T-helper 2 cell (primary cell): ENCODE data around the gene FAM53A.
"Not testable (repeated sequence)": the region's sequence is repeated elsewhere in the genome, so short reads cannot be mapped to it uniquely, and the experiment has no call there.

Source experiments
- DNase-seq, 5 experiments: peaks; one replicate each; pipeline versions ENCODE4 v3.0.0 to v3.0.0-alpha.2; 2012 to 2022

FAM53A gene

DNA sequence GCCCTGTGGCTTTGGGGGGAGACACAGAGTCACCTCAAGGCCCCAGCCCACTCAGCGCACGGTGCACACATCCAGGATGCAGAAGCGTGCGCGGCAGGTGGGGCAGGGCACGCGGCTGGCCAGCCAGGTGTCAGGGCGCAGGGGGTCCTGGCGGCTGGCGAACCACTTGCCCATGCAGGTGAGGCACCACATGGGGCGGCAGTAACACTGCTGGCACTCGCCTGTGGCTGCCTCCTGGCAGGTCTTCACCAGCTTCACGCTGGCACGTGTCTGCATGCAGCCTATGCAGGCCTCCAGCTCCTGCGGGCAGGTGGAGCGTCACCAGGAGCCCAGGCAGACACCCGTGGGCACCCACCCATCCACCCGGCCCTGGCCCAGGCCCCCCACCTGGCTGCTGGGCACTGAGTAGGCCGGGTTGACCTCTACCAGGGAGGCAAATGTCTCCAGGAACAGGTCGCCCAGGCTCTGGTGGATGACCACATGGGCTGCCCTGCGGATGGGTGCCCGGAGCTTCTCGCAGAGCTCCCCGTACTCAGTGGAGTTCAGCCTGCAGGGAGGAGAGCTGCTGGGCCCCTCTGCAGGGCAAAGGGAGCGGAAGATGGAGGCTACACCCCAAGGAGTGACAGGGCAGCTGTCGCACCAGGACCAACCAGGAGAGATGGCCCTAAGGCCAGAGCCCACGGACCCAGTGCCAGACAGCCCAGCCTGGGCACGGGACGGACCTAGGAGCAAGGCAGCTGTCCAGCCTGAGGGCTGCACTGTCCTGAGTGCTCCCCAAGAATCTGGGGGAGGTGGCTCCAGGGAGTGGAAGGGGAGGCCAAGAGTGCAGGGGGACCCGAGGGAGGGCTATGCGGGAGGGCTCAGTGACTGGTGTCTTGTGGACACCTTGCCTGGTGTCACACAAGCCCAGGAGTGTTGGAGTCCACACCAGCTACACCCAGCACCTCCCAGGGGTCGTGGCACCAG is 33.3 kb upstream of the FAM53A start:
- DNase-seq = no peak

DNA sequence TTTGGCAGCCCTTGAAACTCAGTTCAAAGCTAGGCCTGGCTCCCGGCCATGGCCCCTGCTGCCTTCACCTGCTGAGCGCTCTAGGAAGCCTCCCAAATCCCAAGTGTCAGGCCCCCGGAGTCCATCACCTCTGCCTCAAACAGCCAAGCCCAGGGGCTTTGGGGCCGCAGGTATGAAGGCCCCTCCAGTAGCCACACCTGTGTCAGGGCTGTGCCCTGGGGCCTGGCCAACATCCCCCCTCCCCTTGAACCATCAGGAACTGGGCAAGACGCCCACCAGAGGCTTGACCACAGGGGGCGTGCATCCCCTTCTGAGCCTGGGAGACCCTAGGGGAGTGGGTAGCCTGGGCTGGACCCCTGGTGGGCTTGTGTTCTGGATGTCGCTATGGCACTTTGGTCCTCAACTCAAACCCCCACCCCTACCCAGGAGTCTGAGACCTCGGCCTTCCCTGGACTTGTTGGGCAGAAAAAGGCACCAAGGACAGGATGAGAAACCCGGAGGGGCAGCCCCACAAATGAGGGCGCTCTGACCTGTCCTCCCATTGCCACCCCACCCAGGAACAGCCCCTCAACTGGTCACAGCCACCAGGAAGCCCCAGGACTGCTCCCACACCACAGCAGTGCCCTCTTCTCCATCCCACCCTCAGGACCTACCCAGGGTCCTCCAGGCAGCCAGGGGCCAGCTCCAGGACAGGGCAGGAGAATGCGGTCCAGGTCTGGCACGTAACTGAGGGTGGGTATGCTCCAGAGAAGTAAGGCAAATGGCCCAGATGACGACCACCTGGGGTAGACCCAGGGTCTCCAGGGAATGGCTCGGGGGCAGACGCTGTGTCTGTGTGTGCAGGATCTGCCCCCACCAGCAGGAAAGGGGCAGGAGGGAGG is 32.2 kb upstream of the FAM53A start:
- DNase-seq = no peak

DNA sequence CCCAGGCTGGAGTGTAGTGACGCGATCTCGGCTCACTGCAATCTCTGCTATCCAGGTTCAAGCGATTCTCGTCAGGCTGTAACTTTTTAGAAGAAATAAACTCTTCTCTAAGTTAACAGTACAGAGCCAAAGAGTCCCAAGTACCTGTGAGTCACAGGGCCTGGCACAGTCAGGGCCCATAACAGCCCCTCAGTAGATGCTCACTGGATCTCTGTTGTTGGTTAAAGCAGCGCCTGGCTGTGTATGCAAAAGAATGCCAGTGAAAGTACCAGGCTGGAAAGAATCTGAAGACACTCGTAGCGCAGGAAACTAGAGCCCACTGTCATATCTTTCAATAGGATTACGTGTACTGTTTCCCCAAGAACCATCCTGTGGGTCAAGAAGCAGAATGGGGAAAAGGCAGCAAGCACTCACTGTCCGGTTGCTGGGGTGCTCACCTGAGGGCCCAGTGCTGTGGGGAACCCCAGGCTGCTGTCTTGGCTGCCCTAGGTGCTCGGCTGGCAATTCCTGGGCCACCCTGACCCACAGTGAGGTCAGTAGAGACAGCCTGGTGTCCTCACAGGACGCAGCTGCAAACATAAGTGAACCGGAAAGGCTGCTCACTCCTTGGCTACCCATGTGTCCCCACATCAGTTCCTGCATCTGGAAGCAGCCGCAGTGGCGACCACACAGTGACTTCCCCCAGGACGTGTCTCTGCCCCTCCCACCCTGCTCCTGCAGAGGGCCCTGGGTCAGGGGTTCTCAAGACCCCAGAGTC is 31.1 kb upstream of the FAM53A start:
- DNase-seq = no peak

DNA sequence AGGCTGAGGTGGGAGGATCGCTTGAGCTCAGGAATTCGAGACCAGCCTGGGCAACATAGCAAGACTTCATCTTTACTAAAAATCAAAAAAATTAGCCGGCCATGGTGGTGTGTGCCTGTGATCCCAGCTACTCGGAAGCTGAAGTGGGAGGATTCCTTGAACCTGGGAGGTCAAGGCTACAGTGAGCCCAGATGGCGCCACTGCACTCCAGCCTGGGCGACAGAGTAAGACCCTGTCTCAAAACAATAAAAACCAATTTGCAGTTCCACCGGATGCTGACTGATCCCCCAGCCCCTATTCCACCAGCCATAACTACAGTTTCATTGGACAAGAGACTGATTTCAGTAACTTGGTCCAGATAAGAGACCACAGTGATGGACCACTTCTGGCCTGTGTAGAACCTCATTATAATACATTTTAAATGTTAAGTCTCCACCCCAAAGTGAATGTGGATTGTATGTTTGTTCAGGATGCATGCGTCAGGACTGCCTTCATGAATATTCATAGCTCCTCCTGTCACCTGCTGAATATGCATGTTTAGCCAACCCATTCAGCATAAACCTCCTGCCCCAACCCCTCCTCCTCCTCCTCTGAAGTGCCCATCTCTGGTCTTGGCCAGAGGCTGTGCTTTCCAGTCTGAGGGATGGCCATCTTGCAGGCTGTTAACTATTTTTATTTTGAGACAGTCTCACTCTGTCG is 30.3 kb upstream of the FAM53A start:
- peak in 1 of 5 experiments; percentile 58 for DNase-seq

DNA sequence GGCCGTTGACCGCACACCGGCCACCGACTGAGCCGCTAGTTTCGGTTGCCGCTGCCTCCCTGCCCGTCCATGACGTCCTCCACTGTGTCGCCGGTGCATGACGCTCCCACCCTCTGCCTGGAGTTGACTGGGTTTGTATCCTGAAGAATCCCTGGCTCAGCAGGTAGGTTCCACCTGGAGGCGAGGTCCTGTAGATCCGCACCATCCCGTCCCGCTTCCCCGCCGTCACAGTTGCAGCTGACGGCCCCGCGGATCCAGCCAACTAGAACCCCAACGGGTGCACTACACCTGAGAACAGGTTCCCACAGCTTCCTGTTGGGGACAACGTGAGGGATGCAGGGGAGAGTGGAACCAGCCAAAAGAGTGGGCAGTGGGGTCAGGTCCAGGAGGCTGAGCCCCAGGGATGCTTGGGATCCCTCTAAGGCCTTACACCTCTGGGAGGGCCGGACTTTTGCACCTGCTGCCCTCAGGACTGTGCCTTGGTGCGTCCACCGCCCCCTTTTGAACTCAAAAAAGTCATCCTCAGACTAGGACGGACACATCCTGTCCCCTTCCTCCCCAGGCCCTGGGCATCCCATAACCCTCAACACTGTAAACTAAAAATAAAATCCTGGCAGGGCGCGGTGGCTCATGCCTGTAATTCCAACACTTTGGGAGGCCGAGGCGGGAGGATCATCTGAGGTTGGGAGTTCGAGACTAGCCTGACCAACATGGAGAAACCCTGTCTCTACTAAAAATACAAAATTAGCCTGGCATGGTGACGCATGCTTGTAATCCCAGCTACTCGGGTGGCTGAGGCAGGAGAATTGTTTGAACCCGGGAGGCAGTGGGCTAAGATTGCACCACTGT is 29.1 kb upstream of the FAM53A start:
- DNase-seq = no peak

DNA sequence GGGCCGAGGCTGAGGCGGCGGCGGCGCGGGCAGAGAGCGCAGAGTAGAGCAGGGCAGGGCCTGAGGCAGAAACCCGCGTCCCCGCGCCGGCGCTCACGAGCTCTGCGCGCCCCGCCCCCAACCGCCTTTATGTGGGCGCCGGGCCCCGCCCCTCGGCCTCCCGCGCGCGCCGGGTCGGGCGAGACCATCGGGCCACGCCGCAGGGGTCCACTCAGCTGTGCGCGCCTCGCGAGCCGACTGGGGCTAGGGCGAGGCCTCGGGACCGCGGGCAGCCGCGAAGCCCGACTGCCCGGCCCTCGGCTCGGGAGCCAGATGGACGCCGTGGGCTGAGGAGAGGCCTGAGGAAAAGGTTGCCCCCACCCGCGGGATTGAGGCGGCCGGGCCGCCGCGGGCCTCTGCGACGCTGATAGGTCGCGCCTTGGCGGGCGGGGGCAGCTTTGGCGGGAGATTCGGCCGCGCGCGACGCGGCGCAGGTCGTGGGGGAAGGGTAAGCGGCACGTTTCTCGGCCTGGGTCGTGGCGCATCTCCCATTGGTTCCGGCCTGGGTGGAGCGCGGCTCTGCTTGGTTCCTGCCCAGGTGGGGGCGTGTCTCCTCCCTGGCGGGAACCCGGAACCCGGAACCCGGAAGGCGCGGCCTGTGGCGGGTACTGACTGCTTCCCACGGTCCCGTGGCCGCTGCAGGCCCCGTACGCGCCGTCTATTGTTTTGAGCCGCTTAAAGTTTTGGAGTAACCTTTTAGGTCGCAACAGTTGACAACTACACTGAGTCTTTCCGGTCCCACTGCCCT is 28.3 kb upstream of the FAM53A start, which contains the start of gene SLBP:
Gene SLBP (minus strand): TSS at position 104 of the 787 bp plus-strand sequence. CDS start 131 bp downstream, outside the sequence.
- peak; percentile 97 to 99 (median 99) for DNase-seq

DNA sequence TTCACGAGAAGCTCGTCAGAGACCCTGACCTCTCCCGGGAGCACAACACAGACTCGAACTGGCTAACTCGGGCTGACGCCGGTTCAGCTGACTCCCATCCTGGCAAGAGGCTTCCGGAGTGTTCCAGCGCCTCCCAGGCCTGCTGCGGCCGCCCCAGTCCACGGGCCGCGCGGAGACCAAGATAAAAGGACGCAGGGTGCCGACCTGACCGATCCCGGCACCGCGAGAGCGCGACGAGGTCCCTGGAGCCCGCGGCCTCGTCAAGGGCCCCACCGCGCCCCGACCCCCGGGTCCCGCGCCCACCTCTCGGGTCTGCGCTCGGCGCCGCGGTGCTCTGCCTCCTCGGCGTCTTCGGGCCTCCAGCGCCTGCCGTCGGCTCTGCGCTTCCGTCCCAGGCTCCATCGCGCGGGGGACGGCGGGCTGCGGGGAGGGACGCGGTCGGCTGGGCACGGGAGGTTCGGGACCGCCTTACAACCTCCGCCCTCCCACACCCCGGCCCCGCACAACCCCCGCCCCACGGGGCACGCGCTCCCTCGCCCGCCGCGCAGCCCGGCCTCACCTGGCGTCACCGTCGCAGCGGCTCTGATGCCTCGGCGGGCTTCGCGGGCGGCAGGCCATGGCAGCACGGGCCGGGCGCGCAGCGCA is 27.6 kb upstream of the FAM53A start:
- DNase-seq = peak in 3 of 5 experiments; percentile 20 to 52 (median 29)

DNA sequence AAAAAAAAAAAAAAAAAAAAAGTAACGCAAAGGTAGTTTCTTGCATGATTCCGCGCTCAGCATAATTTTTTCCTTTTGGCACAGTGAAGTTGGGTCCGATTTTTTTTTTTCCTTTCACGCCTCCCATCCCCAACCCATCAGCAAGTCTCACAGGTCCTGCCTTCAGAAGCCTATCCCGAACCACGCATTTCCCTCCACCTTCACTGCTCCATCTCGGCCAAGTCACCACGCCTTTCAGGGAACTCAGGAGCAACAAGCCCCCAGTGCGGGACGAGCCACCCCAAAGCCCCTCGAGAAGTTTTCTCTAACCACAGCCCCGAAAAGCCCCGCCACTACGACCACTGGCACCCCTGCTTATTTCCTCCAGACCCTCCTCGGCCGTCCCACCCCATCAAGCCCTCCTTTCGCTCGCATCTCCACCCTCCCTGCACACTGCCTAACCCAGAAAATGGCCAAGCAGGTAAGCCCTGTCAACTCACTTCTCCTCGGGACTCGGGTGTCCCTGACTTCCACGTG is 27.0 kb upstream of the FAM53A start:
- no peak for DNase-seq

DNA sequence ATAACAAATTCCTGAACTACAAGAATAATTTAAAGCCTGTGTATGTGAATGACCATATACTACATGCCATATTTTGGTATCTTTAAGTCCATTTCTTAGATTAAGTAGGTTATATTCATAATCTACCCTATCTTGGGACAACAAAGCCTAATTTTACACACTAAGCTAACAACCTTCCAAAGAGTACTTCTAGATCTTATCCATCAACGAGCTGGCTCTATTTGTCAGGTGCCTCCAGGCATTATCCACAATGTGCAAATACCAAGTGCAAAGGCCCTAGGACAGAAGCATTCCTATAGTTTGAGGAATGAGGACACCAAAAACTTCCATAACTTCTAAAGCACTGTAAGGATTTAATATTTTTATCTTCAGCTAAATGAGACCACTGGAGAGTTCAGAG is 24.5 kb upstream of the FAM53A start:
- DNase-seq = no peak

DNA sequence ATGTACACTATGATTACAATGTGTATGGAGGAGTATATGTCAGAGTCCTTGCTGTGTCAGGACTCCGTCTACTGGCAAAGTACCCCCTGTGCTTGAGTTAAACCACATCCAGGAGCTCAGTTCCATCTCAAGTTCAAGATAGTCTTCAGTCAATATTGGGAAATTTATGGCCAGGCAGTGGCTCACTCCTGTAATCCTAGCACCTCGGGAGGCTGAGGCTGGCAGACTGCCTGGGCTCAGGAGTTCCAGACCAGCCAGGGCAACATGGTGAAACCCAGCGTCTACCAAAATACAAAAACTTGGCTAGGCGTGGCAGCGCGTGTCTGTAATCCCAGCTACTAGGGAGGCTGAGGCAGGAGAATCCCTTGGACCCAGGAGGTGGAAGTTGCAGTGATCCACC is 22.2 kb upstream of the FAM53A start:
- no peak for DNase-seq

DNA sequence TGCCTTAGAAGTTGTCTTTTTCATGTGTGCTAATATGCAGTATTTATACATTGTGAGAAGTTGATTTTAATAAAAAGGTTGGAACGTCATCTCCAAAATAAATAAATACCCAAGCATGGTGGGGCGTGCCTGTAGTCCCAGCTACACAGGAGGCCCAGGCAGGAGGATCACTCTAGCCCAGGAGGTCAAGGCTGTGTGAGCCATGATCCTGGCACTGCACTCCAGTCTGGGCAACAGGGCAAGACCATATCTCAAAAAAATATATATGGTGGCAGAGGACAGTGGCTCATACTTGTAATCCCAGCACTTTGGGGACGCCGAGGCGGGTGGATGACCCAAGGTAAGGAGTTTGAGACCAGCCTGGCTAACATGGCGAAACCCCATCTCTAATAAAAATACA is 21.6 kb upstream of the FAM53A start:
- no peak for DNase-seq

DNA sequence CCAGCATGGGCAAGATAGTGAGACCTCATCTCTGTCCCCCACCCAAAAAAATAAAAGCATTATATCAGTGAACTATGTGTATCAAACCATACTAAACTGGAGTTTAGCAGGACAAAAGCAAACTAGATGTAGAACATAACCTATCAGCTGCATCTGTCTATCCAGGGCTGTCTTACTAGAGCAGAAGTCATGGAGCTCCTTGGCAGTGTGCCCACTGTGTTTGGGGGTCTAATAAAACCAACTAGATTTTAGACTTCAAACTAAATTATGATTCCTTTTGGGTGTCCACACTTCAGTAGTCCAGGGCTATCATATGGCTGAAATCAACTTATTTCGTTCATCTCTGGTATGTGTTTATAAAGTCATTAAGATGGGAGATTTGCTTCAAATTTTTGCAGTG is 19.8 kb upstream of the FAM53A start:
- no peak for DNase-seq

DNA sequence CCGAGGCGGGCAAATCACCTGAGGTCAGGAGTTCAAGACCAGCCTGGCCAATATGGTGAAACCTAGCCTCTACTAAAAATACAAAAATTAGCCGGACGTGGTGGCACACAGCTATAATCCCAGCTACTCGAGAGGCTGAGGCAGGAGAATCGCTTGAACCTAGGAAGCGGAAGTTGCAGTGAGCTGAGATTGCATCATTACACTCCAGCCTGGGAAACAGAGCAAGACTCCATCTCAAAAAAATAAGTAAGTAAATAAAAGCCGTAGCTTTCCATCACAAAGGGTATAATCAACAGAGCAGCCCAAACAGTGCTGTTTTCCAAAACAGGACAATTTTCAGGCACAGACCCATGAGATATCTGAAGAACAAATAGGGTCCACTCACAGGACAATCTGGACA is 17.6 kb upstream of the FAM53A start:
- not testable (repeated sequence) for DNase-seq

DNA sequence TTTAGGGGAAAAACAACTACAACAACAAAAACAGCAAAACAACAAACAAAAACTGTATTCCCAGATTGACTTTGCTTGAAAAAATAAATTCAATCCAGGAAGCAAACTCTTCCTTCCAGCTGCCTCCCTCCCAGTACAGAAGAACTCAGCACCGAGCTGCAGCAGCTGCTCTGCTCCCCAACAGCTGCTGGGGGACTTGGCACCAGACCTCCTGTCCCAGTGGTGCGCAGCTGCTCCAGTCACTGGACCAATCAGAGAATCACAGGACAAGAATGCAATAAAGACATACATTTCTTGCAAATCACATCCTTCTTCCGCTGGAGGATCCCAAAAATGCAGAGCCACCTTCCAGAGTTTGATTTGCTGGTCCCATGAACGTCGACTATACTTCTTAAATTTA is 11.8 kb upstream of the FAM53A start:
- no peak for DNase-seq

DNA sequence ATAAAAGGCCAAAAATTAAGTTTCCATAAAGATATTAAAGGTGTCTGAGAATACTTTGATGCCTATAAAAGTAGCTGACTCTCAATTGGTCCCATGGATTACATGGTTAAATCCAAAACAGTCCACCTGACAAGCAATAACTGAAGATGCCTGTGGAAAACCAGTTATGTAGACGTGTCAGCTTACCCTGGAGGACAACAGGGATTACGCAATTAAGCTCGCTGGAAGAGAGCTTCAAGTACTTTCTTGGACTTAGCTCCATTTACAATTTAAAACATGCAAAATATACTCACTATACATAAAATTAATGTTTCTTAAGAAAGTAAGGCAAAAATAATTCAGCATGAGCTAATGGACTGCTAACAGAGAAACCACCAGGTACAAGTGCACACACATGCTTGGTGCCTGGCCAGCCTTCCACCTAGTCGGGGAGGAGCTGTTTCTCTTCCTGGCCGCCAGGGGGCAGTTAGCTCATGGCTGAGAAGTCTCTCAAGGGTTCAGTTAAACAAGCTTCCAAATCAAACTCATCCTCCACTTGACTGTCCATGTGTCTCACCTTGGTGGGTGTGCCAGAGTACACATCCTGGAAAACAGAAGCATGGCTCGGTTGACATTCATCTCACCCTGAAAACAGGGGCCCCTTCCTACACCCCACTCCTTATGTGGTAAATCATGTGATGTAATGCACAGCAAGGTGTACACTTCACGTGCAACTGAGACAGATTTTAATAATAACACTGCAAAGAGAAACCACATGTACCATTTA is 9.2 kb upstream of the FAM53A start:
- peak; percentile 55 to 85 (median 64) for DNase-seq

DNA sequence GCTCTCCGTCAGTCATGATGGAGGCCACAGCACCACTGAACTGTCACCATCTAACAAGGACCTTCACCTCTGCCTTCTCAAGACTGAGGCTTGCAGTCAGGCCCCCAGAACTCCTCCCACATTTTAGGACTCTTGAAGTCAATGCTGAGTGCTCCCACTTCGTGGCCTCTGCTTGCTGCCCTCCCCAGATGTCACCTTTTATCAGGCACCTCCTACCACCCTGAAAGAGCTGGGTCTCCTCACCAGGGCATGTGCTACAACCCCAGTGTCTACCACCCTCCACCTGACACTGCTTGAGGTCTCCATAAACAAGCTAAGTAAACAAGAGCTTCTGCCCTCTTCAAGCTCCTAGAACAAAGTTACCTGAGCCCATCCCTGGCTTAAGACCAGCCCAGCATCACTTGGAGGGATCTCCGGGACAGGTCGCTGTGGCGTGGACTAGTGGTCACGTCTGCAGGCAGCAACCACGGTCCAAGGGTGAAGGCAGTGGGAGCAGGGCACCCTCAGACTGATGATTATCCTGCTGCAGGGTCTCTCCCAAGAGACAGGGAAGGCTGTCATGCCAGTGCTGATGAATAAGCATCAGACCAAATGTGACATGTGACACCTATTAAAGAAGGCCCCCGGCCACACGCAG is 7.7 kb upstream of the FAM53A start:
- DNase-seq = no peak

DNA sequence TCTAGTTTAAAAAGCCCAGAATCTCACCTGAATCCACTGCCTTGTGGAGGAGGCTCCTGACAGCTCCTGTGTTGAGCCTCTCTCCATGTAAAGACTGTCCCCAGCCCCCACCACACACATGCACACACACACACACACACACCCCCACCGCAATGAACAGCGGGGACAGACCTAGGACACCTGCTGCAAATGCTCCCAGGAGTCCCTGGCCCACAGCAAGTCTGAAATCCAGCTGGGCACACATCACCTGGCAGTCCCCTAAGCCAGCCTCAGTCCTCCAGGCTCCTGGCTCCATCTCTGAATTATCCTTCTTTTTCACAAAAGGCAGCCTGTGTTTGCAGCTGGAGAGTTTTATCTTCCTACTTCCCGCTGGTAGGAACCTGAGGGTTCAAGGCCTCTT is 6.6 kb upstream of the FAM53A start:
- no peak for DNase-seq

DNA sequence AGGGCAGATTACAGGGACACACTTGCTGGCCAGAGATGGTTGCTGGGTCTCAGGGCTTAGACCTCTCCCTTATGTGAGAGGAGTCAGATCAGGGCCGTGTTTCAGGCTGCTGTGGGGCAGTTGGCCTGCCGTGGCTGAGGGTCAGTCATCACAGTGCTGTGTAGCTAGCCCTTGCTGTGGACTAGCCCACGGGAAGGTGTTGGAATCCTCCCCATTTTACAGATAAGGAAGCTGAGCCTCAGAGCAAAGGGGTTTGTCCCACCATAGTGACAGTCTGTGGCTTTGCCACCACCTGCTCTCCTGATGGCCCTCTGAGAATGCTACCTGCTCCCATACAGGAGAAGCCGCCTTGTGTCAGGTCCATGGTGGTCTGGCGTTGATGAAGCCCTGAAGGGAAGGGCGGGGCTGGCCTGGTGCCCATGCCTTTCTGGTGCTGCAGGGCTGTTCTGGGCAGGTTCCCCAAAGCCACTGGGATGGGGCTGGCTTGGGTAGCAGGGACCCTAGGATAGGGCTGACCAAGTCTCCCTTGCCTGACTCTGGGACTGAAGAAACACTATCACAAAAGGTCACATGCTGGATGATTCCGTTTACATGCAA is 2.4 kb upstream of the FAM53A start:
- DNase-seq = no peak
